Measurements from ENCODE around the gene TUBA4A.

GRCh38 chr2:219252084-219252483 is 1.6 kb downstream of the TUBA4A start:
- TF ChIP-seq CTCF (IDR thresholded peaks at IDR 0.05) (no peak), POLR2A (IDR thresholded peaks at IDR 0.05) (no peak)
